ENCODE results near the gene STK32A. TPM values are rescaled to one million over a fixed set of nuclear protein-coding genes. Genes with fewer than 3 reads are reported as not detected.

Gene STK32A
- total RNA-seq, 1 experiment from 2014 or later, result not detected

DNA sequence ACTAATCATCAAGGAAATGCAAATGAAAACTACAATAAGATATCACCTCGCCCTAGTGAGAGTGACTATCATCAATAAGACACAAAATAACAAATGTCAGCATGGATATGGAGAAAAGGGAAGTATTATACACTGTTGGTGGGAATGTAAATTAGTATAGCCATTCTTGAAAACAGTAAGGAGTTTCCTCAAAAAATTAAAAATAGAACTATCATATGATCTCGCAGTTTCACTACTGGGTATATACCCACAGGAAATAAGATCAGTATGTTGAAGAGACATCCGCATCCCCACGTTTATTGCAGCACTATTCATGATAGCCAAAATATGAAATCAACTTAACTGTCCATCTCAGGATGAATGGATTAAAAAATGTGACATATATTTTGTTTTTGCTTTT, 31.6 kb upstream of the STK32A start:
- Histone ChIP-seq H3K9me3 (ENCODE audit: control insufficient read depth, insufficient read depth, low read depth, low read length) (no peaks in the 10 kb centered on the region), H3K27ac (ENCODE audit: low read length) (no peak overlapping the region), H3K4me1 (ENCODE audit: control insufficient read depth, insufficient read depth, low read length) (no peaks in the 10 kb centered on the region), H3K27me3 (ENCODE audit: control insufficient read depth, insufficient read depth, low read length) (no peaks in the 10 kb centered on the region), H3K36me3 (ENCODE audit: control insufficient read depth, insufficient read depth, low read length) (no peaks in the 10 kb centered on the region), H3K4me3 (ENCODE audit: low read depth in 2 of 2, low read length in 2 of 2) (no peak overlapping the region)
- TF ChIP-seq, protein P1, sequence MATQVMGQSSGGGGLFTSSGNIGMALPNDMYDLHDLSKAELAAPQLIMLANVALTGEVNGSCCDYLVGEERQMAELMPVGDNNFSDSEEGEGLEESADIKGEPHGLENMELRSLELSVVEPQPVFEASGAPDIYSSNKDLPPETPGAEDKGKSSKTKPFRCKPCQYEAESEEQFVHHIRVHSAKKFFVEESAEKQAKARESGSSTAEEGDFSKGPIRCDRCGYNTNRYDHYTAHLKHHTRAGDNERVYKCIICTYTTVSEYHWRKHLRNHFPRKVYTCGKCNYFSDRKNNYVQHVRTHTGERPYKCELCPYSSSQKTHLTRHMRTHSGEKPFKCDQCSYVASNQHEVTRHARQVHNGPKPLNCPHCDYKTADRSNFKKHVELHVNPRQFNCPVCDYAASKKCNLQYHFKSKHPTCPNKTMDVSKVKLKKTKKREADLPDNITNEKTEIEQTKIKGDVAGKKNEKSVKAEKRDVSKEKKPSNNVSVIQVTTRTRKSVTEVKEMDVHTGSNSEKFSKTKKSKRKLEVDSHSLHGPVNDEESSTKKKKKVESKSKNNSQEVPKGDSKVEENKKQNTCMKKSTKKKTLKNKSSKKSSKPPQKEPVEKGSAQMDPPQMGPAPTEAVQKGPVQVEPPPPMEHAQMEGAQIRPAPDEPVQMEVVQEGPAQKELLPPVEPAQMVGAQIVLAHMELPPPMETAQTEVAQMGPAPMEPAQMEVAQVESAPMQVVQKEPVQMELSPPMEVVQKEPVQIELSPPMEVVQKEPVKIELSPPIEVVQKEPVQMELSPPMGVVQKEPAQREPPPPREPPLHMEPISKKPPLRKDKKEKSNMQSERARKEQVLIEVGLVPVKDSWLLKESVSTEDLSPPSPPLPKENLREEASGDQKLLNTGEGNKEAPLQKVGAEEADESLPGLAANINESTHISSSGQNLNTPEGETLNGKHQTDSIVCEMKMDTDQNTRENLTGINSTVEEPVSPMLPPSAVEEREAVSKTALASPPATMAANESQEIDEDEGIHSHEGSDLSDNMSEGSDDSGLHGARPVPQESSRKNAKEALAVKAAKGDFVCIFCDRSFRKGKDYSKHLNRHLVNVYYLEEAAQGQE (IDR thresholded peaks at IDR 0.05; ENCODE audit: insufficient read depth in 1 of 2, low read depth in 2 of 2, low read length in 1 of 2), result no peak
- TF ChIP-seq, protein P2, sequence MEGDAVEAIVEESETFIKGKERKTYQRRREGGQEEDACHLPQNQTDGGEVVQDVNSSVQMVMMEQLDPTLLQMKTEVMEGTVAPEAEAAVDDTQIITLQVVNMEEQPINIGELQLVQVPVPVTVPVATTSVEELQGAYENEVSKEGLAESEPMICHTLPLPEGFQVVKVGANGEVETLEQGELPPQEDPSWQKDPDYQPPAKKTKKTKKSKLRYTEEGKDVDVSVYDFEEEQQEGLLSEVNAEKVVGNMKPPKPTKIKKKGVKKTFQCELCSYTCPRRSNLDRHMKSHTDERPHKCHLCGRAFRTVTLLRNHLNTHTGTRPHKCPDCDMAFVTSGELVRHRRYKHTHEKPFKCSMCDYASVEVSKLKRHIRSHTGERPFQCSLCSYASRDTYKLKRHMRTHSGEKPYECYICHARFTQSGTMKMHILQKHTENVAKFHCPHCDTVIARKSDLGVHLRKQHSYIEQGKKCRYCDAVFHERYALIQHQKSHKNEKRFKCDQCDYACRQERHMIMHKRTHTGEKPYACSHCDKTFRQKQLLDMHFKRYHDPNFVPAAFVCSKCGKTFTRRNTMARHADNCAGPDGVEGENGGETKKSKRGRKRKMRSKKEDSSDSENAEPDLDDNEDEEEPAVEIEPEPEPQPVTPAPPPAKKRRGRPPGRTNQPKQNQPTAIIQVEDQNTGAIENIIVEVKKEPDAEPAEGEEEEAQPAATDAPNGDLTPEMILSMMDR (IDR thresholded peaks at IDR 0.05), result no peak
- no peak for TF ChIP-seq SIN3A (IDR thresholded peaks at IDR 0.05; ENCODE audit: borderline replicate concordance, insufficient read depth, low read depth, low read length)
- TF ChIP-seq POLR2AphosphoS5 (IDR thresholded peaks at IDR 0.05; ENCODE audit: low read depth, low read length), result no peak
- no peak for TF ChIP-seq TCF7L2 (IDR thresholded peaks at IDR 0.05; ENCODE audit: low read depth, low read length)
- ATAC-seq (no peak), DNase-seq (ENCODE audit: low read depth, low spot score) (no peak)
- POLR2A ChIA-PET, result no interaction called here
- intact Hi-C loops (cut with micrococcal nuclease; ENCODE audit: unreplicated experiment), result no loop called here
- CTCF ChIA-PET, result no interaction called here
- BruUV-seq (replicated peaks), result no TSS peak
- in situ Hi-C loops (cut with HindIII; ENCODE audit: low pct_unique_long_range_greater_than_20kb, low sequenced_read_pairs), result no loop called here

DNA sequence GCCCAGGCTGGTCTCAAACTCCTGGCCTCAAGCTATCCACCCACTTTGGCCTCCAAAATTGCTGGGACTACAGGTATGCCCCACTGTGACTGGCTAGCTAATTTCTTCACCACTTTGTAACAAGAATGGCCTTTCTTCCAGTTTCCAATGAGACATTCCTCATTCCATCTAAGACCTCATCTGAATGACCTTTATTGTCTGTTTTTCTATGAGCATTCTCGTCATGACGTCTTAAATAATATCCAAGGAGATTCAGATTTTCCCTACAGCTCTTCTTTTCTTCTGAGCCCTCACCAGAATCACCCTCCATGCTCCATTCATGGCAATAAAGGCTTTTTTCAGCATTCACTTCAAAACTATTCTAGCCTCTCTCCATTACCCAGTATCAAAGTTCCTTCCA, 30.2 kb upstream of the STK32A start:
- ATAC-seq (no peak), DNase-seq (ENCODE audit: low read depth, low spot score) (no peak)
- ChIA-PET POLR2A (no interaction called here), CTCF (no interaction called here)
- BruUV-seq (replicated peaks), result no TSS peak
- H3K27ac ChIP-seq (ENCODE audit: low read length), result no peak overlapping the region
- no peaks in the 10 kb centered on the region for H3K9me3 ChIP-seq (ENCODE audit: control insufficient read depth, insufficient read depth, low read depth, low read length)
- TF ChIP-seq SIN3A (IDR thresholded peaks at IDR 0.05; ENCODE audit: borderline replicate concordance, insufficient read depth, low read depth, low read length), result no peak
- TF ChIP-seq, protein P1 (IDR thresholded peaks at IDR 0.05; ENCODE audit: insufficient read depth in 1 of 2, low read depth in 2 of 2, low read length in 1 of 2), result no peak
- H3K36me3 ChIP-seq (ENCODE audit: control insufficient read depth, insufficient read depth, low read length), result no peaks in the 10 kb centered on the region
- H3K4me3 ChIP-seq (ENCODE audit: low read depth in 2 of 2, low read length in 2 of 2), result no peak overlapping the region
- H3K27me3 ChIP-seq (ENCODE audit: control insufficient read depth, insufficient read depth, low read length), result no peaks in the 10 kb centered on the region
- no peaks in the 10 kb centered on the region for H3K4me1 ChIP-seq (ENCODE audit: control insufficient read depth, insufficient read depth, low read length)
- intact Hi-C loops (cut with micrococcal nuclease; ENCODE audit: unreplicated experiment) (no loop called here), in situ Hi-C loops (cut with HindIII; ENCODE audit: low pct_unique_long_range_greater_than_20kb, low sequenced_read_pairs) (no loop called here)
